A549 (cell line): ENCODE measurements around the gene STMN3.

Experiments
- EP300 ChIP-seq, 2 experiments: fragments of >200 bp; sonication (Bioruptor Twin); formaldehyde crosslinking; IDR thresholded peaks; 2 replicates in 1 of 2; 3 replicates in 1 of 2; pipeline ENCODE4 v1.6.1; 2016 to 2017
- HOXB5 ChIP-seq: fragments of 250-450 bp; sonication (Bioruptor Pico); IDR thresholded peaks from 2 replicates; pipeline ENCODE4 v1.5.0; 2020; ENCODE audit warnings: mild to moderate bottlenecking, moderate library complexity
- MAX ChIP-seq: IDR thresholded peaks from 2 replicates; pipeline ENCODE4 v1.6.1; 2012
- NR3C1 ChIP-seq: fragments of >200 bp; sonication (Bioruptor Twin); formaldehyde crosslinking; IDR thresholded peaks from 3 replicates; pipeline ENCODE4 v1.6.1; 2017
- PHF8 ChIP-seq: fragments of 200-600 bp; sonication (generic); IDR thresholded peaks from 2 replicates; pipeline ENCODE4 v1.6.1; 2016; ENCODE audit warnings: low read depth, mild to moderate bottlenecking, antibody characterized with exemption, moderate library complexity, borderline replicate concordance
- REST ChIP-seq: fragments of 200-600 bp; sonication (generic); IDR thresholded peaks from 2 replicates; pipeline ENCODE4 v1.6.1; 2016; ENCODE audit warnings: antibody characterized with exemption, mild to moderate bottlenecking, moderate library complexity
- TF ChIP-seq, protein P1 (sequence below): fragments of >200 bp; sonication (Bioruptor Twin); formaldehyde crosslinking; IDR thresholded peaks from 3 replicates; pipeline ENCODE4 v1.5.1; 2016
- TF ChIP-seq, protein P2 (sequence below): fragments of 150-350 bp; IDR thresholded peaks from 2 replicates; pipeline ENCODE4 v1.6.1; 2014; ENCODE audit warnings: low read depth, mild to moderate bottlenecking, low read length

GRCh38 chr20:63598479-63599395 lies 54.5 kb downstream of the STMN3 start:
- TF ChIP-seq EP300 (IDR thresholded peaks at IDR 0.05) (no peak), PHF8 (no peak), REST (no peak), HOXB5 (CRISPR knock-in tag) (no peak), NR3C1 (no peak), MAX (no peak)
- TF ChIP-seq, protein P1, sequence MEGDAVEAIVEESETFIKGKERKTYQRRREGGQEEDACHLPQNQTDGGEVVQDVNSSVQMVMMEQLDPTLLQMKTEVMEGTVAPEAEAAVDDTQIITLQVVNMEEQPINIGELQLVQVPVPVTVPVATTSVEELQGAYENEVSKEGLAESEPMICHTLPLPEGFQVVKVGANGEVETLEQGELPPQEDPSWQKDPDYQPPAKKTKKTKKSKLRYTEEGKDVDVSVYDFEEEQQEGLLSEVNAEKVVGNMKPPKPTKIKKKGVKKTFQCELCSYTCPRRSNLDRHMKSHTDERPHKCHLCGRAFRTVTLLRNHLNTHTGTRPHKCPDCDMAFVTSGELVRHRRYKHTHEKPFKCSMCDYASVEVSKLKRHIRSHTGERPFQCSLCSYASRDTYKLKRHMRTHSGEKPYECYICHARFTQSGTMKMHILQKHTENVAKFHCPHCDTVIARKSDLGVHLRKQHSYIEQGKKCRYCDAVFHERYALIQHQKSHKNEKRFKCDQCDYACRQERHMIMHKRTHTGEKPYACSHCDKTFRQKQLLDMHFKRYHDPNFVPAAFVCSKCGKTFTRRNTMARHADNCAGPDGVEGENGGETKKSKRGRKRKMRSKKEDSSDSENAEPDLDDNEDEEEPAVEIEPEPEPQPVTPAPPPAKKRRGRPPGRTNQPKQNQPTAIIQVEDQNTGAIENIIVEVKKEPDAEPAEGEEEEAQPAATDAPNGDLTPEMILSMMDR, result no peak
- TF ChIP-seq, protein P2, sequence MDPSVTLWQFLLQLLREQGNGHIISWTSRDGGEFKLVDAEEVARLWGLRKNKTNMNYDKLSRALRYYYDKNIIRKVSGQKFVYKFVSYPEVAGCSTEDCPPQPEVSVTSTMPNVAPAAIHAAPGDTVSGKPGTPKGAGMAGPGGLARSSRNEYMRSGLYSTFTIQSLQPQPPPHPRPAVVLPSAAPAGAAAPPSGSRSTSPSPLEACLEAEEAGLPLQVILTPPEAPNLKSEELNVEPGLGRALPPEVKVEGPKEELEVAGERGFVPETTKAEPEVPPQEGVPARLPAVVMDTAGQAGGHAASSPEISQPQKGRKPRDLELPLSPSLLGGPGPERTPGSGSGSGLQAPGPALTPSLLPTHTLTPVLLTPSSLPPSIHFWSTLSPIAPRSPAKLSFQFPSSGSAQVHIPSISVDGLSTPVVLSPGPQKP, result no peak
